HG03175 (cell line): ENCODE results near the gene SNRPA.
A peak's percentile ranks its signal among the peaks of the same experiment; 100 is the strongest.
"Not testable (repeated sequence)": the region's sequence is repeated elsewhere in the genome, so short reads cannot be mapped to it uniquely, and the experiment has no call there.

ENCODE experiments used
- ATAC-seq: cut with Tn5 transposase; IDR thresholded peaks from one replicate; pipeline ENCODE4 v1.9.1; 2021; ENCODE audit warnings: mild to moderate bottlenecking, moderate library complexity; ENCODE audit not compliant: unreplicated experiment

The SNRPA gene

GRCh38 chr19:40744554-40745401 lies 6.2 kb upstream of the SNRPA start:
- ATAC-seq, result no peak

- no peak for ATAC-seq
These were observed 5.6 kb upstream of the SNRPA start for GRCh38 chr19:40745402-40745780.

GRCh38 chr19:40747536-40747935 lies 3.5 kb upstream of the SNRPA start:
- no peak for ATAC-seq

GRCh38 chr19:40750058-40750873 lies 737 bp upstream of the SNRPA start, which contains the start of gene ACTMAP:
TSS of gene ACTMAP (minus strand) at chr19:40750477. CDS start at chr19:40749803, 674 bp downstream.
- peak; percentile 88 for ATAC-seq

GRCh38 chr19:40752257-40752781 lies 1.3 kb downstream of the SNRPA start:
- no peak for ATAC-seq

GRCh38 chr19:40754611-40755247 lies 3.7 kb downstream of the SNRPA start:
- ATAC-seq, result no peak

- ATAC-seq, result no peak
These were observed 4.2 kb downstream of the SNRPA start for GRCh38 chr19:40755248-40755624.

GRCh38 chr19:40755791-40756190 lies 4.8 kb downstream of the SNRPA start:
- ATAC-seq, result no peak

GRCh38 chr19:40756502-40757110 lies 5.6 kb downstream of the SNRPA start:
- ATAC-seq, result no peak

- no peak for ATAC-seq
These were observed 7.5 kb downstream of the SNRPA start for GRCh38 chr19:40758491-40758890.

- ATAC-seq, result no peak
These were observed 8.3 kb downstream of the SNRPA start for GRCh38 chr19:40759352-40759751.

- no peak for ATAC-seq
These were observed 11.9 kb downstream of the SNRPA start for GRCh38 chr19:40762754-40763470.

- ATAC-seq, result no peak
These were observed 12.5 kb downstream of the SNRPA start for GRCh38 chr19:40763526-40763925.

- no peak for ATAC-seq
These were observed 13.0 kb downstream of the SNRPA start for GRCh38 chr19:40763963-40764362.

GRCh38 chr19:40766385-40766784 lies 15.4 kb downstream of the SNRPA start:
- ATAC-seq, result not testable (repeated sequence)

GRCh38 chr19:40768869-40769268 lies 17.9 kb downstream of the SNRPA start:
- no peak for ATAC-seq

GRCh38 chr19:40771101-40771862 lies 20.3 kb downstream of the SNRPA start:
- ATAC-seq, result not testable (repeated sequence)

GRCh38 chr19:40774916-40775631 lies 24.1 kb downstream of the SNRPA start, which contains the start of gene MIA:
TSS of gene MIA (plus strand) at chr19:40775521. CDS start at chr19:40775543, 22 bp downstream.
- ATAC-seq, result no peak

GRCh38 chr19:40775632-40776022 lies 24.6 kb downstream of the SNRPA start:
- no peak for ATAC-seq
